GM12891 (cell line): ENCODE results near the gene OR51G1.

ENCODE experiments used
- DNase-seq: peaks from one replicate; pipeline ENCODE4 v3.0.0; 2011; ENCODE audit warnings: low spot score; ENCODE audit not compliant: insufficient read length
- FAIRE-seq: peaks from 2 replicates; lab custom pipeline; 2011; peaks lifted over from hg19 to GRCh38; lab: Jason Lieb, UNC
- PAX5 ChIP-seq: IDR thresholded peaks from 2 replicates; pipeline ENCODE4 v1.6.1; 2011; ENCODE audit warnings: low read length, moderate library complexity, mild to moderate bottlenecking; ENCODE audit not compliant: insufficient read depth, severe bottlenecking
- POLR2A ChIP-seq: IDR thresholded peaks from 2 replicates; pipeline ENCODE4 v1.6.1; 2011; ENCODE audit warnings: low read depth, low read length, control low read depth
- POLR2AphosphoS5 ChIP-seq: IDR thresholded peaks from 2 replicates; pipeline ENCODE4 v1.6.1; 2011; ENCODE audit warnings: low read depth, low read length, control low read depth
- POU2F2 ChIP-seq: IDR thresholded peaks from 2 replicates; pipeline ENCODE4 v1.6.1; 2011; ENCODE audit warnings: low read depth, mild to moderate bottlenecking, control low read depth, low read length, moderate library complexity
- SPI1 ChIP-seq: IDR thresholded peaks from 2 replicates; pipeline ENCODE4 v1.6.1; 2011; ENCODE audit warnings: low read depth, low read length, control low read depth
- TAF1 ChIP-seq: IDR thresholded peaks from 2 replicates; pipeline ENCODE4 v1.6.1; 2011; ENCODE audit warnings: low read depth, low read length, control low read depth

The OR51G1 gene

GRCh38 chr11:4919250-4919649 is 4.9 kb downstream of the OR51G1 start, which contains the start of gene OR51G2:
OR51G2 (minus strand) TSS chr11:4919350; CDS start chr11:4915663, 3,687 bp downstream.
- DNase-seq (no peak), FAIRE-seq (no peak)
- TF ChIP-seq PAX5 (no peak), POU2F2 (no peak), TAF1 (no peak), POLR2AphosphoS5 (no peak), POLR2A (no peak), SPI1 (no peak)

GRCh38 chr11:4916581-4916980 is 7.6 kb downstream of the OR51G1 start:
- TF ChIP-seq PAX5, result no peak
- no peak for TF ChIP-seq TAF1
- no peak for TF ChIP-seq POLR2AphosphoS5
- no peak for DNase-seq
- no peak for FAIRE-seq

- FAIRE-seq (no peak), DNase-seq (no peak)
- TF ChIP-seq TAF1 (no peak), SPI1 (peak; percentile 10; the same call in 1 of the 2 replicates), POLR2A (no peak), POU2F2 (no peak), POLR2AphosphoS5 (no peak)
Observed at GRCh38 chr11:4903484-4903883, 20.7 kb downstream of the OR51G1 start, which contains the start of gene OR51A7. OR51A7 (plus strand) TSS chr11:4903783; CDS start chr11:4907370, 3,587 bp downstream.

- TF ChIP-seq POLR2AphosphoS5, result no peak
- TF ChIP-seq POLR2A, result no peak
- no peak for TF ChIP-seq TAF1
- FAIRE-seq (no peak), DNase-seq (no peak)
Observed at GRCh38 chr11:4891996-4892640, 32.0 kb downstream of the OR51G1 start.

GRCh38 chr11:4890279-4890678 is 33.9 kb downstream of the OR51G1 start:
- TF ChIP-seq POLR2AphosphoS5 (no peak), POU2F2 (no peak), PAX5 (no peak), POLR2A (no peak), TAF1 (no peak), SPI1 (no peak)
- DNase-seq (no peak), FAIRE-seq (no peak)

GRCh38 chr11:4887591-4887990 is 36.5 kb downstream of the OR51G1 start:
- TF ChIP-seq POLR2A, result no peak
- TF ChIP-seq POLR2AphosphoS5, result no peak
- no peak for TF ChIP-seq SPI1
- TF ChIP-seq PAX5, result no peak
- no peak for TF ChIP-seq TAF1
- TF ChIP-seq POU2F2, result no peak
- DNase-seq, result no peak
- FAIRE-seq, result no peak

GRCh38 chr11:4886186-4886585 is 38.0 kb downstream of the OR51G1 start:
- TF ChIP-seq PAX5 (no peak), POLR2A (no peak), SPI1 (no peak), TAF1 (no peak), POU2F2 (no peak), POLR2AphosphoS5 (no peak)
- DNase-seq (no peak), FAIRE-seq (no peak)

- DNase-seq (no peak), FAIRE-seq (no peak)
- TF ChIP-seq POLR2AphosphoS5 (no peak), POU2F2 (no peak), PAX5 (no peak), TAF1 (no peak), SPI1 (no peak), POLR2A (no peak)
Observed at GRCh38 chr11:4884361-4884760, 39.8 kb downstream of the OR51G1 start.

- FAIRE-seq (no peak), DNase-seq (no peak)
- TF ChIP-seq POLR2A, result no peak
Observed at GRCh38 chr11:4882543-4882942, 41.6 kb downstream of the OR51G1 start.

- no peak for DNase-seq
- no peak for TF ChIP-seq POLR2A
- TF ChIP-seq PAX5, result no peak
Observed at GRCh38 chr11:4881860-4882500, 42.2 kb downstream of the OR51G1 start, which contains the start of gene OR51T1. OR51T1 (plus strand) TSS chr11:4881900; CDS start chr11:4881900, 0 bp downstream.

More at GRCh38 chr11:4881860-4882500, 42.2 kb downstream of the OR51G1 start, which contains the start of gene OR51T1:
- FAIRE-seq, result no peak
